Gastrocnemius medialis (tissue), 4 donors: ENCODE data around the gene YBEY. TPM values are rescaled to one million over a fixed set of nuclear protein-coding genes. Genes with fewer than 3 reads are reported as not detected.
"Not testable (repeated sequence)": the region's sequence is repeated elsewhere in the genome, so short reads cannot be mapped to it uniquely, and the experiment has no call there.

Source experiments
- ATAC-seq, 2 donors: fragments of 150-250 bp; one replicate each; pipeline ENCODE4 v1.9.1; 2016
- DNase-seq, 2 donors: peaks; one replicate each; pipeline ENCODE4 v3.0.0-alpha.2; 2019
- H3K27ac ChIP-seq, 4 donors: fragments of 200-600 bp; sonication (generic); 1 replicate in 1 of 4; 2 replicates in 3 of 4; pipeline ENCODE4 v1.5.1; 2016 to 2018; ENCODE audit warnings: mild to moderate bottlenecking in 2 of 4, moderate library complexity in 1 of 4
- H3K27me3 ChIP-seq, 3 donors: fragments of 200-600 bp; sonication (generic) in 2 of 3; 1 replicate in 1 of 3; 2 replicates in 2 of 3; pipeline versions ENCODE4 v1.5.1 to v1.6.0; 2016 to 2019; ENCODE audit warnings: mild to moderate bottlenecking in 1 of 3, moderate library complexity in 1 of 3
- H3K36me3 ChIP-seq, 2 donors: fragments of 200-600 bp; sonication (generic) in 1 of 2; one replicate each; pipeline ENCODE4 v1.5.1; 2017 to 2018
- H3K4me1 ChIP-seq, 2 donors: fragments of 200-600 bp; sonication (generic) in 1 of 2; one replicate each; pipeline ENCODE4 v1.5.1; 2016 to 2017; ENCODE audit warnings: mild to moderate bottlenecking in 2 of 2
- H3K4me3 ChIP-seq, 4 donors: fragments of 200-600 bp; sonication (generic) in 3 of 4; 1 replicate in 1 of 4; 2 replicates in 3 of 4; pipeline ENCODE4 v1.5.1; 2016 to 2019; ENCODE audit warnings: mild to moderate bottlenecking in 2 of 4
- H3K9me3 ChIP-seq, 3 donors: fragments of 200-600 bp; sonication (generic) in 2 of 3; 1 replicate in 1 of 3; 2 replicates in 2 of 3; pipeline ENCODE4 v1.5.1; 2016 to 2019
- POLR2A ChIP-seq, 2 donors: fragments of 450-650 bp; IDR thresholded peaks; one replicate each; pipeline ENCODE4 v1.6.1; 2017; ENCODE audit warnings: antibody characterized with exemption in 2 of 2, mild to moderate bottlenecking in 2 of 2, moderate library complexity in 2 of 2
- in situ Hi-C, 4 donors: fragments of 200-750 bp; cut with MboI; loops; one replicate each; pipeline versions ENCODE4 v1.15.0 to v1.8.0; 2017; ENCODE audit warnings: low sequenced_read_pairs in 4 of 4
- intact Hi-C: fragments of 100-400 bp; cut with DNase I; formaldehyde crosslinking; loops from one replicate; pipeline ENCODE4 v1.15.1; 2023; ENCODE audit warnings: low total_unique reads
- total RNA-seq, 4 donors: library from RNA; depleted of rRNA; stranded (reverse); fragments of >200 nt; gene quantifications; one replicate each; pipeline versions ENCODE4 v1.1.0 to v1.2.3, GENCODE V29; 2016
- TF ChIP-seq, protein P1 (sequence below), 5 experiments: fragments of 450-650 bp in 3 of 5; fragments of 200-600 bp in 2 of 5; sonication (generic) in 2 of 5; IDR thresholded peaks in 4 of 5; conservative IDR thresholded peaks in 1 of 5; 1 replicate in 4 of 5; 2 replicates in 1 of 5; pipeline ENCODE4 v1.5.1; 2016 to 2019; ENCODE audit warnings: antibody characterized with exemption in 5 of 5, mild to moderate bottlenecking in 3 of 5, moderate library complexity in 3 of 5

Gene YBEY
- total RNA-seq, 4 donors from 2014 or later, result 11.3 to 27.9 (median 18.7) TPM

DNA sequence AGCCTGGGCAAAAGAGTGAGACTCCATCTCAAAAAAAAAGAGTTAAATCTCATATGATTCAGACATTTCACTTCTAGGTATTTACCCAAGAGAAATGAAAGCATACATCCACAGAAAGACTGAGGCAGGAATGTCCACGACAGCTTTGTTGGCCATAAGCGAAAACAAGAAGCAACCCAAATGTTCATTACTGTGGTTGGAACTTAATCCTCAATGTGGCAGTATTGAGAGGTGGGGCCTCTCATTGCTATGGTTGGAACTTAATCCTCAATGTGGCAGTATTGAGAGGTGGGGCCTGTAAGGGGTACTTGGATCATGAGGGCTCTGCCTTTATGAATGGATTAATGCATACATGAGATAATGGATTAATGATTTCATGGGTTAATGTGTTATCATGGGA, 22.3 kb downstream of the YBEY start:
- DNase-seq (no peak), ATAC-seq (no peak)
- Histone ChIP-seq H3K9me3 (no peaks in the 10 kb centered on the region), H3K27me3 (no peaks in the 10 kb centered on the region), H3K4me3 (no peak overlapping the region), H3K4me1 (no peaks in the 10 kb centered on the region), H3K36me3 (no peaks in the 10 kb centered on the region), H3K27ac (no peak overlapping the region)
- intact Hi-C loops, result no loop called here
- TF ChIP-seq POLR2A (IDR thresholded peaks at IDR 0.05), result no peak
- TF ChIP-seq, protein P1, sequence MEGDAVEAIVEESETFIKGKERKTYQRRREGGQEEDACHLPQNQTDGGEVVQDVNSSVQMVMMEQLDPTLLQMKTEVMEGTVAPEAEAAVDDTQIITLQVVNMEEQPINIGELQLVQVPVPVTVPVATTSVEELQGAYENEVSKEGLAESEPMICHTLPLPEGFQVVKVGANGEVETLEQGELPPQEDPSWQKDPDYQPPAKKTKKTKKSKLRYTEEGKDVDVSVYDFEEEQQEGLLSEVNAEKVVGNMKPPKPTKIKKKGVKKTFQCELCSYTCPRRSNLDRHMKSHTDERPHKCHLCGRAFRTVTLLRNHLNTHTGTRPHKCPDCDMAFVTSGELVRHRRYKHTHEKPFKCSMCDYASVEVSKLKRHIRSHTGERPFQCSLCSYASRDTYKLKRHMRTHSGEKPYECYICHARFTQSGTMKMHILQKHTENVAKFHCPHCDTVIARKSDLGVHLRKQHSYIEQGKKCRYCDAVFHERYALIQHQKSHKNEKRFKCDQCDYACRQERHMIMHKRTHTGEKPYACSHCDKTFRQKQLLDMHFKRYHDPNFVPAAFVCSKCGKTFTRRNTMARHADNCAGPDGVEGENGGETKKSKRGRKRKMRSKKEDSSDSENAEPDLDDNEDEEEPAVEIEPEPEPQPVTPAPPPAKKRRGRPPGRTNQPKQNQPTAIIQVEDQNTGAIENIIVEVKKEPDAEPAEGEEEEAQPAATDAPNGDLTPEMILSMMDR (IDR thresholded peaks at IDR 0.05 in 4 of 5, conservative IDR thresholded peaks at IDR 0.05 in 1 of 5), result no peak
- in situ Hi-C loops, result no loop called here

DNA sequence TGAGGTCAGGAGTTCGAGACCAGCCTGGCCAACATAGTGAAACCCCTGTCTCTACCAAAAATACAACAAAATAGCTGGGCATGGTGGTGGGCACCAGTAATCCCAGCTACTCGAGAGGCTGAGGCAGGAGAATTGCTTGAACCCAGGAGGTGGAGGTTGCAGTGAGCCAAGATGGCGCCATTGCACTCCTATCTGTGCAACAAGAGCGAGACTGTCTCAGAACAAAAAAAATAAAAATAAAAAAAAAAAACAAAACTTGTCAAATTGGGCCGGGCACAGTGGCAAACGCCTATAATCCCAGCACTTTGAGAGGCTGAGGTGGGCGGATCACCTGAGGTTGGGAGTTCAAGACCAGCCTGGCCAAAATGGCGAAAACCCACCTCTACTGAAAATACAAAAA, 24.1 kb downstream of the YBEY start:
- H3K9me3 ChIP-seq, in situ Hi-C loops, H3K4me3 ChIP-seq, DNase-seq, H3K4me1 ChIP-seq, H3K27ac ChIP-seq, ATAC-seq, intact Hi-C loops, H3K27me3 ChIP-seq, H3K36me3 ChIP-seq: not testable (repeated sequence)

DNA sequence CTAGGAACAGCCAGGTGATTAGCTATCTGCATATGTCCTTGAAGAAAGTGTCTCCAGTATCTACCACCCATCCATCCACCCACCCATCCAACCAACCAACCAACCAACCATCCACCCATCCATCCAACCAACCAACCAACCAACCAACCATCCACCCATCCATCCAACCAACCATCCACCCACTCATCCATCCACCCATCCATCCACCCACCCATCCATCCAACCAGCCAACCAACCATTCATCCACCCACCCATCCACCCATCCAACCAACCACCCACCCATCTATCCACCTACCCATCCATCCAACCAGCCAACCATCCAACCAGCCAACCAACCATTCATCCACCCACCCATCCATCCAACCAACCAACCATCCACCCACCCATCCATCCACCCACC, 25.4 kb downstream of the YBEY start:
- intact Hi-C loops, result no loop called here

DNA sequence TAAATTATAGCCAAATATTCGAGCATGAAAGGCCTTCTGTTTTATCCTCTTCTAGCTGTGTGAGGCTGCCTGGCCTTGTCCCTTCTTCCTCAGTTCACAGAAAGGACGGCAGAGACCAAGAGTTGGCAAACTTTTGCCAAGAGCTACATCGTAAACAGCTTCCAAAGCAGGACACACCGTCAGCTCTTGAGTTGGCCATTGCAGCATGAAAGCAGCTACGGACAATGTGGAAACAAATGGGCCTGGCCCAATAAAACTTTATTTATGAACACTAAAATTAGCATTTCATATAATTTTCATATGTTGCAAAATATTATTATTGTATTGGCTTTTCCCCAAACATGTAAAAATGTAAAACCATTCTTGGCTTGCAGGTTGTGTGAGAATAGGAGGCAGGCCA, 26.8 kb downstream of the YBEY start:
- no peak for TF ChIP-seq POLR2A (IDR thresholded peaks at IDR 0.05)
- TF ChIP-seq, protein P1 (IDR thresholded peaks at IDR 0.05 in 4 of 5, conservative IDR thresholded peaks at IDR 0.05 in 1 of 5), result no peak
- H3K4me1 ChIP-seq, result no peaks in the 10 kb centered on the region
- no peak overlapping the region for H3K27ac ChIP-seq
- DNase-seq (no peak), ATAC-seq (no peak)
- H3K9me3 ChIP-seq, result no peaks in the 10 kb centered on the region
- H3K4me3 ChIP-seq, result no peak overlapping the region
- no peaks in the 10 kb centered on the region for H3K27me3 ChIP-seq
- no peaks in the 10 kb centered on the region for H3K36me3 ChIP-seq
- in situ Hi-C loops (no loop called here), intact Hi-C loops (no loop called here)

More for the DNA sequence above, 25.4 kb downstream of the YBEY start:
- Histone ChIP-seq H3K27me3 (no peaks in the 10 kb centered on the region), H3K36me3 (no peaks in the 10 kb centered on the region), H3K4me1 (no peaks in the 10 kb centered on the region), H3K4me3 (no peak overlapping the region), H3K27ac (no peak overlapping the region), H3K9me3 (no peaks in the 10 kb centered on the region)
- ATAC-seq (no peak), DNase-seq (no peak)
- in situ Hi-C loops, result no loop called here
- no peak for TF ChIP-seq POLR2A (IDR thresholded peaks at IDR 0.05)
- TF ChIP-seq, protein P1 (IDR thresholded peaks at IDR 0.05 in 4 of 5, conservative IDR thresholded peaks at IDR 0.05 in 1 of 5), result no peak

DNA sequence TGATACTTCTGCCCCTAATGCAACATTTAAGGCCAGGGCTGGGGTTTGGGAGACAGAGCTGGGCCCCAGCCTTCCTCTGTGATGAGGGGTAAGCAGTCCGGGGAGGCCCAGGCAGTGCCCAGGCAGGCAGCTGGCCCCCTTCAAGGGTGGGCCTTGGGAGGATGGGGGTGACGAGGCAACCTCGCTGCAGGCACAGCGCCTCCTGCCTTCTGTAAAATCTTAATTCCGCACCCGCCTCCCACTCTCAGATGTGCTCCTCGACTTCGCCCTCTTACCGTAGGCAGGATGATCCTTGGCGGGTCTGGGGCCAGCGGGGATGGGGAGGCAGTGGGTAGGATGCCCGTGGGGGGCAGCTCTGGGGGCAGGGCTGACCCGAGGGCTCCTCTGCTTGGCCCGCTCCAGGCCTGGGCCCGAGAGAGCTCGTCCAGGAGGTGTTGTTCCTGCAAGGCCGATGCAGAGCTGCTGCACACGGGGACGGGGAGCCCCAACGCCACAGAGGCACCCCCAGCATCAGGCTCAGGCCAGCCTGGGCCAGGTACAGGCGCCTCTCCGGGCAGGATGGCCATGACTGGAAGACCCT, 28.4 kb downstream of the YBEY start:
- in situ Hi-C loops, result no loop called here
- Histone ChIP-seq H3K27ac (no peak overlapping the region), H3K27me3 (no peaks in the 10 kb centered on the region), H3K4me3 (no peak overlapping the region), H3K4me1 (no peaks in the 10 kb centered on the region), H3K9me3 (no peaks in the 10 kb centered on the region), H3K36me3 (no peaks in the 10 kb centered on the region)
- DNase-seq, result no peak
- intact Hi-C loops, result no loop called here
- no peak for ATAC-seq
- no peak for TF ChIP-seq POLR2A (IDR thresholded peaks at IDR 0.05)
- TF ChIP-seq, protein P1 (IDR thresholded peaks at IDR 0.05 in 4 of 5, conservative IDR thresholded peaks at IDR 0.05 in 1 of 5), result no peak
